ENCODE results near the gene PPAT.
"Not testable (repeated sequence)": the region's sequence is repeated elsewhere in the genome, so short reads cannot be mapped to it uniquely, and the experiment has no call there.

The PPAT gene

GRCh38 chr4:56374956-56375355 is 60.5 kb downstream of the PPAT start:
- no peak for DNase-seq (ENCODE audit: low read depth)

- DNase-seq (ENCODE audit: low read depth), result no peak
Observed at GRCh38 chr4:56372774-56373173, 62.6 kb downstream of the PPAT start.

GRCh38 chr4:56371426-56372220 is 63.8 kb downstream of the PPAT start:
- DNase-seq (ENCODE audit: low read depth), result no peak

GRCh38 chr4:56370377-56370776 is 65.0 kb downstream of the PPAT start:
- no peak for DNase-seq (ENCODE audit: low read depth)

- DNase-seq (ENCODE audit: low read depth), result not testable (repeated sequence)
Observed at GRCh38 chr4:56362981-56363380, 72.4 kb downstream of the PPAT start.

- no peak for DNase-seq (ENCODE audit: low read depth)
Observed at GRCh38 chr4:56360071-56360470, 75.3 kb downstream of the PPAT start.

GRCh38 chr4:56356650-56357049 is 78.8 kb downstream of the PPAT start:
- no peak for DNase-seq (ENCODE audit: low read depth)

- DNase-seq (ENCODE audit: low read depth), result no peak
Observed at GRCh38 chr4:56348576-56348975, 86.8 kb downstream of the PPAT start.

GRCh38 chr4:56345458-56345857 is 90.0 kb downstream of the PPAT start:
- no peak for DNase-seq (ENCODE audit: low read depth)

Data from activated T-helper 9 cell treated with anti-CD3 and anti-CD28 coated beads, Interleukin-2, amount 50 U/mL, for 16 hours (primary cell).